Retina (tissue), 1 donor: ENCODE measurements around the gene PM20D2.
A peak's percentile ranks its signal among the peaks of the same experiment; 100 is the strongest.

Experiments used
- DNase-seq: peaks from one replicate; pipeline ENCODE4 v3.0.0-alpha.2; 2016

The PM20D2 gene

GRCh38 chr6:89145091-89145955 lies 532 bp upstream of the PM20D2 start:
- DNase-seq, result no peak

GRCh38 chr6:89146718-89147700 lies 1.2 kb downstream of the PM20D2 start:
- no peak for DNase-seq

- no peak for DNase-seq
These were observed 2.3 kb downstream of the PM20D2 start for GRCh38 chr6:89148016-89148750.

- no peak for DNase-seq
These were observed 8.3 kb downstream of the PM20D2 start for GRCh38 chr6:89154131-89154530.

- no peak for DNase-seq
These were observed 14.7 kb downstream of the PM20D2 start for GRCh38 chr6:89160331-89161092.

GRCh38 chr6:89161326-89162046 lies 15.6 kb downstream of the PM20D2 start:
- DNase-seq, result no peak

- no peak for DNase-seq
These were observed 16.2 kb downstream of the PM20D2 start for GRCh38 chr6:89162047-89162371.

- no peak for DNase-seq
These were observed 26.3 kb downstream of the PM20D2 start for GRCh38 chr6:89172131-89172530.

GRCh38 chr6:89173634-89174033 lies 27.8 kb downstream of the PM20D2 start:
- DNase-seq, result no peak

GRCh38 chr6:89180112-89180511 lies 34.3 kb downstream of the PM20D2 start:
- DNase-seq, result no peak

- DNase-seq, result no peak
These were observed 35.1 kb downstream of the PM20D2 start for GRCh38 chr6:89180971-89181370.

- DNase-seq, result no peak
These were observed 37.4 kb downstream of the PM20D2 start for GRCh38 chr6:89183294-89183693.

GRCh38 chr6:89184344-89184743 lies 38.5 kb downstream of the PM20D2 start:
- no peak for DNase-seq

GRCh38 chr6:89186762-89187161 lies 40.9 kb downstream of the PM20D2 start:
- no peak for DNase-seq

- DNase-seq, result no peak
These were observed 41.6 kb downstream of the PM20D2 start for GRCh38 chr6:89187504-89187903.

- peak; percentile 47 for DNase-seq
These were observed 44.9 kb downstream of the PM20D2 start for GRCh38 chr6:89190741-89191140.

GRCh38 chr6:89194559-89194958 lies 48.7 kb downstream of the PM20D2 start:
- no peak for DNase-seq

- no peak for DNase-seq
These were observed 51.3 kb downstream of the PM20D2 start for GRCh38 chr6:89197141-89197540.

- DNase-seq, result no peak
These were observed 52.4 kb downstream of the PM20D2 start for GRCh38 chr6:89198235-89198634.

- no peak for DNase-seq
These were observed 53.7 kb downstream of the PM20D2 start for GRCh38 chr6:89199579-89199978.

GRCh38 chr6:89200706-89201215 lies 54.9 kb downstream of the PM20D2 start:
- no peak for DNase-seq
